NCI-H2227 treated with DMSO at 0.1 percent for 48 hours (cell line): ENCODE measurements around the gene RHOA.
A peak's percentile ranks its signal among the peaks of the same experiment; 100 is the strongest.
"Not testable (repeated sequence)": the region's sequence is repeated elsewhere in the genome, so short reads cannot be mapped to it uniquely, and the experiment has no call there.

Experiments
- DNase-seq: peaks from one replicate; lab custom pipeline; 2025; lab: John Stamatoyannopoulos, UW

Gene RHOA

DNA sequence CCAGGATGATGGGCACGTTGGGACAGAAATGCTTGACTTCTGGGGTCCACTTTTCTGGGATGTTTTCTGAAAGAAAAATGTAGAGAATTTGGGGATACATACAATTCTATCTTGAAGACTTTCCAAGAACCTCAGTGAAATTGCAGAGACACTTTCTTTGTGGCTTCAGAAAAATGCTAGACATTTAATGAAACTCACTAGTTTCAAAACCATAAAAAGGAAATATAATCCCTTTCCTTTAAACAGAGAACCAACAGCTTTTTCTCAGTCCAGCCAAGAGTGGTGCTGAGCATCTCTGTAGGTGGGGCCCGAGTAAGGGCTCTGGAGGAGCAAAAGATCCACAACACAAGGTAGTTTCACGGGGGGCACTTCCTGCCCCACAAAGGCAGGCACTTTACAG lies 49.2 kb downstream of the RHOA start:
- DNase-seq: no peak

DNA sequence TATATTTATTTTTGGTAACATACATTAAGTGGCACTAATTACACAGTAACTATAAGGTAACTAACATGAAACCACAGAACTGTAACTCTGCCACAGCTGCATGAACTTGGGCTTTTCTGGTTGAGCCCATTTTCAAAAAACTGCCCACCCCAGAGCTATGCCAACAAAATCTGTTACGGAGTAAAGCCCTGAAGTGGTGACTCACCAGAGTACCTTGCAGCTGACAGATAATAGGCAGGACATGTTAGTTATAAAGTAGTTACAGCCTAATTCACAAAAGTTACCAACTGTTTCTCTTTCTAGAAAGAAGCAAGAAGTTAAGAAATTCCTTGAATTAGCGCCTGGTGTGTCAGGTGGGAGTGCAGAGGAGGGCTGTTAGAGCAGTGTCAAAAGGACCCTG lies 52.2 kb downstream of the RHOA start:
- no peak for DNase-seq

GRCh38 chr3:49358884-49359225 lies 52.9 kb downstream of the RHOA start:
- DNase-seq: no peak

- DNase-seq: peak; percentile 87
Measured at GRCh38 chr3:49358217-49358883, 53.4 kb downstream of the RHOA start, which contains the start of gene GPX1. Gene GPX1 (minus strand): TSS chr3:49358353. CDS start chr3:49358278, 75 bp downstream.

GRCh38 chr3:49357443-49358216 lies 54.1 kb downstream of the RHOA start:
- DNase-seq: peak; percentile 44

- DNase-seq: not testable (repeated sequence)
Measured at GRCh38 chr3:49357095-49357442, 54.7 kb downstream of the RHOA start.

GRCh38 chr3:49352890-49353421 lies 58.8 kb downstream of the RHOA start:
- no peak for DNase-seq

DNA sequence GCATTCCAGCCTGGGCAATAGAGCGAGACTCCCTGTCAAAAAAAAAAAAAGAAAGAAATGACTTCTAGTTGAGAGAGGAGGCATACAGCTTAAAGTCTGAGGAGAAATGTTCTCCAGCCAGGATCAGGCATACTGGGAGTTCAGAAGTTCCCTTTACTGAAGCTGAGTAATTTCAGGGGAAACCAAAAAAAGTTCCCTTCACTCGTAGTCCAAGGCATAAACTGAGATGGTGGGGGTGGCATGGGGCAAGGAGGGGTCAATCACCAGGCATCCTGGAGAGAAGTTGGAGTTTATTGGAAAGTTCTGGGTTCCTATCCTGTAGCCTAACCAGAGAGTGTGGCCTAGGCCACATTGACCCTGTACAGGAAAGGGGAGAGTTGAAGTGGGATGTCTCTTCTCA lies 59.5 kb downstream of the RHOA start:
- no peak for DNase-seq

DNA sequence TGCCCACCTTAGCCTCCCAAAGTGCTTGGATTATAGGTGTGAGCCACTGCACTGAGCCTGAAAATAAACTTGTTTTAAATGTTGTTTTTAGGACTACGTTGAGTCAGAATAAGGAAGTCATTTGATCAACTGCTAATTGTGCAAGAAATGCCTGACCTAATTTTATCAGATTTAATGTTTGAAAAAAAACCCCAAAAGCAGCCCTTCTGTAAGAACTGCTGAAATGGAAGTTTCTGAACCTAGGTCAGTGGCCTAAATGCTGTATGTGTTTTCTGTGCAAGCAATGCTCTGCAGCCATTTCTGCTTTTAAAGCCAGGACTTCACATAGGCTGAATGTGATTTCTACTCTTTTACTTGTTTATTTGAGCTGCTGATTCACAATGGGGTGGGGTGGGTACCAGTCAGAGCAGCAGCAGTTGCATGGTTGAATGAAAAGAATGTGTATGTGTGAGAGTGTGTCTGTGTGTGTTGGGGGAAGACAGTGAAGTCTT lies 60.2 kb downstream of the RHOA start:
- no peak for DNase-seq

DNA sequence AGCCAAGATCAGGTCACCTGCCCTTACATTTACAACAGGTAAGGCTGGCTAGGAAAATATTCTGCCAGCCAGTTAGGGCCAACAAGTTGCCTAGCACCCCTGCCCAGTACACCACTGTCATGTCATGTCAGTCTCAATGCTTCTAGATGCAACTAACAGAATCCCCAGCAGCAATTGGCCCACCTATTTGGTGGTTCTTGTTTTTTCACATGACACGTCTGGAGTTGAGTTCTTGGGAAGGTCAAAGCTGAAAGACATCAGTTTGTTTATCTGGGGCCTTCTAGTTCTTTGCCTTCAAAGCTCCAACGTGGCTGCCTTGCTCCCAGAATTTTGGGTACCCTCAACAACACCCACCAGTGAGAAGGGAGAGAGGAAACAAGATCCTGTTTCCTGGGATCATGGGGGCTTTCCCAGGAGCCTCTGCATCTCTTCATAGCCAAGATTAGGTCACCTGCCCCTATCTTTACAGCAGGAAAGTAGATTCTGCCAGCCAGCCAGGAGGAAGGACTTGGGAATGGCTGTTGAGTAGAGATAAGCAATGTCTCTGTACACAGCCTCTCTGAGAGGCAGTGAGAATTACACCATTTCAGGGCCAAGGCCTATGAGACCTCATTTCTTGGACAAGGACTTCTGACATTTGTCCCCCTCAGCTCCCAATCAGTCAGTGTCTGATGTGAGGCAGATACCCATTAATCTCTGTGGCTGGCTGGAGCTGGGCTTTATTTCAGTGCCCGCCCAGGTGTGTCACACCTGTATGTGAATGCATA lies 62.2 kb downstream of the RHOA start:
- no peak for DNase-seq

DNA sequence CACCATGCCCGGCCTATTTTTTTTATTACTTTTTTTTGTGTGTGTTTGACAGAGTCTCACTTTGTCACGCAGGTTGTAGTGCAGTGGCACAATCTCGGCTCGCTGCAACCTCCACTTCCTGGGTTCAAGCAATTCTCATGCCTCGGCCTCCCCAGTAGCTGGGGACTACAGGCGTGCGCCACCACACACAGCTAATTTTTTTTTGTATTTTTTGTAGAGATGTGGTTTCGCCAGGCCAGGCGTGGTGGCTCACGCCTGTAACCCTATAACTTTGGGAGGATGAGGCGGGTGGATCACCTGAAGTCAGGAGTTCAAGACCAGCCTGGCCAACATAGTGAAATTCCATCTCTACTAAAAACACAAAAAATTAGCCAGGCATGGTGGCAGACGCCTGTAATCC lies 63.4 kb downstream of the RHOA start:
- not testable (repeated sequence) for DNase-seq

DNA sequence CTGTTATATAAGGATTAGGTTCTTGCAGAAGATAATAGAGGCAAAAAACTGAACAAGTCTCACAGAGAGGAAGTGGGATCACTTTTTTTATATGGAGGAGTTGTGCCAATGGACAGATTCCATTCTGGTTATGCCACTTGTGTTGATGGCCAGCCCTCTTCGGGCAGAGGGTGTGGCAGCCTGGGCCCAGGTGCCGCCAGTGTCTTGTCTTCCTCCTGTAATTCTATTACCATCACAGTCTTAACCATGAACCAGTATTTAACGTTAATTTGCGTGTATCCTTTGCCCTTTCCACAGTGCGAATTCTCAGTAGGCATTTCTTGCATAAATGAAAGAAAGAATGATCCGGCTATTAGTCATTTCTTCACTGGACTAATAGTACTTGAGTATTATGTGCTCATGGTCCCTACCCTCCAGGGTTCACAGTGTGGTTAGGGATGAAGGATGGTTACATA lies 65.0 kb downstream of the RHOA start:
- DNase-seq: no peak

- no peak for DNase-seq
Measured at GRCh38 chr3:49343163-49343562, 68.6 kb downstream of the RHOA start.

- DNase-seq: no peak
Measured at GRCh38 chr3:49341996-49342395, 69.8 kb downstream of the RHOA start.

- peak; percentile 83 for DNase-seq
Measured at GRCh38 chr3:49339941-49340800, 71.6 kb downstream of the RHOA start, which contains the start of gene USP4. Gene USP4 (minus strand): TSS chr3:49340053. CDS start chr3:49340024, 29 bp downstream.

- no peak for DNase-seq
Measured at GRCh38 chr3:49339581-49339940, 72.2 kb downstream of the RHOA start.

GRCh38 chr3:49333916-49334633 lies 77.7 kb downstream of the RHOA start:
- DNase-seq: no peak

DNA sequence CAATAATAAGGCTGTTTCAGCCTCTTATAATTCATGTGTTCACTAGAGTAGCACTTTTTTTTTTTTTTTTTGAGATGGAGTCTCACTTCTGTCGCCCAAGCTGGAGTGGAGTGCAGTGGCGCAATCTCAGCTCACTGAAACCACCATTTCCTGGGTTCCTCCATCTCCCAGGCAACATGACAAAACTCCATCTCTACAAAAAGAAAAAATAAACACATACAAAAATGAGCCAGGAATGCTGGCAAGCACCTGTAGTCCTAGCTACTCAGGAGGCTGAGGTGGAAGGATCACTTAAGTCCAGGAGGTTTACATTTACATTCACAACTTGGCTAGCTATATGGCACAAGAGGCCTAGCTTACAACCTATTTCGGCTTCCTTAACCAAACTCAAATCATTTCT lies 78.7 kb downstream of the RHOA start:
- DNase-seq: no peak

GRCh38 chr3:49329186-49329585 lies 82.6 kb downstream of the RHOA start:
- DNase-seq: no peak

GRCh38 chr3:49328350-49328749 lies 83.4 kb downstream of the RHOA start:
- not testable (repeated sequence) for DNase-seq

GRCh38 chr3:49327485-49327884 lies 84.3 kb downstream of the RHOA start:
- no peak for DNase-seq
